ENCODE results near the gene LSP1.
A peak's percentile ranks its signal among the peaks of the same experiment; 100 is the strongest.

- TF ChIP-seq POLR2AphosphoS5 (IDR thresholded peaks at IDR 0.05) (peak in 2 of 3 donors; percentile 41 to 48), CTCF (IDR thresholded peaks at IDR 0.05 in 8 of 11, conservative IDR thresholded peaks at IDR 0.05 in 3 of 11) (no peak), POLR2A (IDR thresholded peaks at IDR 0.05) (no peak)
Observed at GRCh38 chr11:1859004-1859403, 6.1 kb downstream of the LSP1 start.
